ENCODE measurements around the gene NAP1L5. TPM values are rescaled to one million over a fixed set of nuclear protein-coding genes. Genes with fewer than 3 reads are reported as not detected.
A peak's percentile ranks its signal among the peaks of the same experiment; 100 is the strongest.

The NAP1L5 gene
- total and polyA plus RNA-seq, 8 donors = 3.2 to 12.5 (median 11.8) TPM

DNA sequence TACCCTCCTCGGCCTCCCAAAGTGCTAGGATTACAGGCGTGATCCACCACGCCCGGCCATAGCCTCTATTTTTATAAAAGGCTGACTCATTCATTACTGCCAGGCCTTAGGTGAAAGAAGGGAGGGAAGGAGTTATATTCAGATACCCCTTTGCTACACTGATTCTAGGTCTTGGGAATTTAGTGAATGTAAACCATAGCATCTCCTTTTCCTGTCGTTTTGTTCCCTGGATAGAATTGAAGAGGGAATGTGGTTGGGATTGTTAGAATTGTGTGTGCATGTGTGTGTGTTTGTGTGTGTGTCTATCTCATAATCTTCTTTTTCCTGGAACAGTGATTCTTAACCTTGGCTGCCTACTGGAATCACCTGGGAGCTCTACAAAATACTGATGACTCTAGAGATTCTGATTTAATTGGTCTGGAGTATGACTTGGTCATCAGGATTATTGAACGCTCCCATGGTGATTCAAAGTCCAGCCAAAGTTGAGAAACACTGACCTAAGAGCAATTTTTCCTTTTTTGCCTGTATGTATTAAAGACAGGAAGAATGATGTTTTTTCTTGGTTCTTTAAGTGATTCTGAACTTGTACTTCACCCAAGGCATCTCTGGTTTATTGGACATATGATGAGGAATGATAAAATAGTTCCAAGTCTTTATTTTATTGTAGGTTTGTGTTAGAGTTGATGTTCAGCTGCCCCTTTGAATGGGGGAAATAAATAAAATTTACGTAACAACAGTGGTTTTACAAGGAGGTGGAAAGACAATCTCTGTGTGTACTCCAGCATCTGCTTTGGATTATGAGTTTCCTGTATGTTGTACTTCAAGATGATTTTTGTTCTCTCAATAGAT is 37.0 kb downstream of the NAP1L5 start:
- H3K4me1 ChIP-seq = no peaks in the 10 kb centered on the region
- ATAC-seq (no peak), DNase-seq (no peak)
- no peaks in the 10 kb centered on the region for H3K9me3 ChIP-seq
- TF ChIP-seq, protein P1, sequence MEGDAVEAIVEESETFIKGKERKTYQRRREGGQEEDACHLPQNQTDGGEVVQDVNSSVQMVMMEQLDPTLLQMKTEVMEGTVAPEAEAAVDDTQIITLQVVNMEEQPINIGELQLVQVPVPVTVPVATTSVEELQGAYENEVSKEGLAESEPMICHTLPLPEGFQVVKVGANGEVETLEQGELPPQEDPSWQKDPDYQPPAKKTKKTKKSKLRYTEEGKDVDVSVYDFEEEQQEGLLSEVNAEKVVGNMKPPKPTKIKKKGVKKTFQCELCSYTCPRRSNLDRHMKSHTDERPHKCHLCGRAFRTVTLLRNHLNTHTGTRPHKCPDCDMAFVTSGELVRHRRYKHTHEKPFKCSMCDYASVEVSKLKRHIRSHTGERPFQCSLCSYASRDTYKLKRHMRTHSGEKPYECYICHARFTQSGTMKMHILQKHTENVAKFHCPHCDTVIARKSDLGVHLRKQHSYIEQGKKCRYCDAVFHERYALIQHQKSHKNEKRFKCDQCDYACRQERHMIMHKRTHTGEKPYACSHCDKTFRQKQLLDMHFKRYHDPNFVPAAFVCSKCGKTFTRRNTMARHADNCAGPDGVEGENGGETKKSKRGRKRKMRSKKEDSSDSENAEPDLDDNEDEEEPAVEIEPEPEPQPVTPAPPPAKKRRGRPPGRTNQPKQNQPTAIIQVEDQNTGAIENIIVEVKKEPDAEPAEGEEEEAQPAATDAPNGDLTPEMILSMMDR (IDR thresholded peaks at IDR 0.05) = no peak
- no peak overlapping the region for H3K4me3 ChIP-seq
- H3K27ac ChIP-seq = no peak overlapping the region
- intact Hi-C loops (cut with DNase I) = loop anchor here in 1 of 2 donors (10.0 kb wide), 1 partner anchor 126 kb away; no protein-coding TSS in a partner anchor
- H3K36me3 ChIP-seq = peaks cover 0 to 51% of the 10 kb centered on the region in 2 donors
- no peaks in the 10 kb centered on the region for H3K27me3 ChIP-seq

DNA sequence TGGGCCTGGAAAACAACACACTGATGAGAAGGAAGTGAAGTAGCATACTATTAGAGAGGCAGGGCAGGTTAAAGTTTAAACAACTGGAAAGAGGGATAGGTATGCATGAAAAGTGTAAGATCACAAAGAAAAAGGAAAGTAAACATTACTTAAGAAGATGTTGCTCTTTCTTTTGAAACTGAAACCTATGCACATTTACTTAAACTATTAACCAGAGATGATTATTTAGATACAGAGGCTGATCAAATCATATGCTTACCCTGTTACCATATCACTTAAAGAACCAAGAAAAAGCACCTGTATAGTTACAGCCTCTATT is 37.8 kb downstream of the NAP1L5 start:
- DNase-seq (no peak), ATAC-seq (peak; percentile 58)
- H3K9me3 ChIP-seq = no peaks in the 10 kb centered on the region
- intact Hi-C loops (cut with DNase I) = loop anchor here in 1 of 2 donors (10.0 kb wide), 1 partner anchor 125 kb away; no protein-coding TSS in a partner anchor
- no peak overlapping the region for H3K4me3 ChIP-seq
- H3K27ac ChIP-seq = no peak overlapping the region
- no peaks in the 10 kb centered on the region for H3K4me1 ChIP-seq
- TF ChIP-seq, protein P1 (IDR thresholded peaks at IDR 0.05) = no peak
- H3K27me3 ChIP-seq = no peaks in the 10 kb centered on the region
- peaks cover 0 to 51% of the 10 kb centered on the region in 2 donors for H3K36me3 ChIP-seq

DNA sequence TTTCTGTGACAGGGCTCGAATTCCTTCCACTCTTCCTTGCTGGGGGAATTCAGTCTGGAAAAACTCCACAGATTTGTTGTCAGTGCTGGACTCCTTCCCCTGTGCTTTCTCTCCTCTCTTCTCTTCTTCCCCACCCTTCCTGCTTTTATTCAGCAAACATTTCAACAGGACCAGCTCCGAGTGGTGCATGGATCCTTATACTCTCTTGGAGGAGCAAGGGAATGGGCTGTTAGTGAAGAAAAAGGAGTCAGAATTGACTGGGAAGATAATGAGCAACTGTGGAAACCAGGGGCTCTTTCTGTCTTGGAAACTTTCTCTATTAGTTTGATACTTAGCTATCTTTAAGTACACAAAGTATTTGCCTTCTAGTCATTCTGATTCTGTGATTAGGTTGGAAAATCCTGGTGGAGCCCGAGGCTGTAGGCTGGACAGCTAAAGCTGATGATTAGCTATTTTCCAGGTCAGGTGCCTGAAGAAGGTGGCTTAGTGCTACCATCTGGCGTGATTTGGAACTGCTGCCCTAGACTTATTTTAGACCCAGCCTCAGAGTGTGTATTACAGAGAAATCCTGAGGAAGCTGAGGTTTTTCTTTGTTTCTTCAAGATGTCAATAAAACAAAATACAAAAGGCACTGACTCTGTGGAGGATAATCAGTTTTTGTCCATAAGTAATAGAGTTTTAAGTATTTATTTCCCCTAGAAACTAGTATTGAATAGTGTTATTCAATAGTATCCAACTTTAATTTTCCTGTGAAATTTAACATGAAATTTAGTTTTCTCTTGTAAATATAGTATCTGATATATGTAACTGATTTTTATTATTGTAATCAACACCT is 38.4 kb downstream of the NAP1L5 start:
- Histone ChIP-seq H3K27ac (peak overlapping the region in 1 of 2 donors; percentile 45), H3K4me3 (no peak overlapping the region), H3K27me3 (no peaks in the 10 kb centered on the region), H3K36me3 (peaks cover 0 to 49% of the 10 kb centered on the region in 2 donors), H3K9me3 (no peaks in the 10 kb centered on the region), H3K4me1 (no peaks in the 10 kb centered on the region)
- TF ChIP-seq, protein P1 (IDR thresholded peaks at IDR 0.05) = peak; percentile 56 to 84
- DNase-seq (peak in 1 of 4 donors; percentile 42), ATAC-seq (peak; percentile 98)
- intact Hi-C loops (cut with DNase I) = no loop called here

DNA sequence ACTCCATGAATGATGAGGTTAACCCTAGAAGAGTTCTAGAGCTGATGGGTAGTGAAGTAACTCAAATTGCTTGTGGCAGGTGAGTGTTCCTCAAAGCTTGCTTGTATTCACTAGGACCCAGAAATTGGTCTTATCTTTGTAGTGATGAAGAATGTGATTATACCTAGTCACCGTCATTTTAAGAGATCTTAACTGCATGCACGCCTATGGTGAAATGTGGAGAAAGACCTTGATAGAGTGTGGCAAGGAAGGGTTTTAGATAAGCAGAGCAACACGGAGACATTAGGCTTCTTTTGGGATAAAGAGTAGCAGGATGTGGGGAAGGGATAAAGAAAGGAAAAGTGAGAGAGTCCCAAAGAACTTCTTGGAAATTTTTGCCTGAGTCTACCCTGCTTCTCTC is 42.4 kb downstream of the NAP1L5 start:
- H3K27me3 ChIP-seq = no peaks in the 10 kb centered on the region
- ATAC-seq (no peak), DNase-seq (no peak)
- H3K27ac ChIP-seq = no peak overlapping the region
- H3K4me3 ChIP-seq = no peak overlapping the region
- no peaks in the 10 kb centered on the region for H3K4me1 ChIP-seq
- TF ChIP-seq, protein P1 (IDR thresholded peaks at IDR 0.05) = no peak
- peaks cover 0 to 40% of the 10 kb centered on the region in 2 donors for H3K36me3 ChIP-seq
- intact Hi-C loops (cut with DNase I) = no loop called here
- no peaks in the 10 kb centered on the region for H3K9me3 ChIP-seq

All from left lung (tissue), 10 donors.